NCI-H2107 treated with DMSO at 0.1 percent for 48 hours (cell line): Measurements from ENCODE around the gene LRRC28.

Source experiments
- DNase-seq: peaks from one replicate; lab custom pipeline; 2025; ENCODE audit not compliant: unreplicated experiment; lab: John Stamatoyannopoulos, UW

Gene LRRC28

GRCh38 chr15:99341786-99342185, 90.5 kb downstream of the LRRC28 start:
- no peak for DNase-seq

- no peak for DNase-seq
Measured at GRCh38 chr15:99343208-99343607, 91.9 kb downstream of the LRRC28 start.

GRCh38 chr15:99343881-99344551, 92.7 kb downstream of the LRRC28 start:
- no peak for DNase-seq

GRCh38 chr15:99344639-99345038, 93.4 kb downstream of the LRRC28 start:
- no peak for DNase-seq

- DNase-seq, result no peak
Measured at GRCh38 chr15:99345242-99345641, 94.0 kb downstream of the LRRC28 start.

- DNase-seq, result no peak
Measured at GRCh38 chr15:99345832-99346462, 94.7 kb downstream of the LRRC28 start.

- DNase-seq, result no peak
Measured at GRCh38 chr15:99347574-99347973, 96.3 kb downstream of the LRRC28 start.

GRCh38 chr15:99348412-99348811, 97.1 kb downstream of the LRRC28 start:
- no peak for DNase-seq

- no peak for DNase-seq
Measured at GRCh38 chr15:99350408-99350807, 99.1 kb downstream of the LRRC28 start.

- no peak for DNase-seq
Measured at GRCh38 chr15:99359769-99360168, 108.5 kb downstream of the LRRC28 start.

GRCh38 chr15:99361545-99362185, 110.4 kb downstream of the LRRC28 start:
- DNase-seq, result no peak

- DNase-seq, result no peak
Measured at GRCh38 chr15:99365242-99365641, 114.0 kb downstream of the LRRC28 start.

GRCh38 chr15:99366013-99366412, 114.7 kb downstream of the LRRC28 start:
- no peak for DNase-seq

GRCh38 chr15:99368743-99369142, 117.5 kb downstream of the LRRC28 start:
- DNase-seq, result no peak

- no peak for DNase-seq
Measured at GRCh38 chr15:99369196-99369595, 117.9 kb downstream of the LRRC28 start.

GRCh38 chr15:99371180-99372103, 120.2 kb downstream of the LRRC28 start:
- no peak for DNase-seq

GRCh38 chr15:99385005-99385669, 133.9 kb downstream of the LRRC28 start:
- DNase-seq, result no peak

GRCh38 chr15:99385865-99386264, 134.6 kb downstream of the LRRC28 start:
- DNase-seq, result no peak

- no peak for DNase-seq
Measured at GRCh38 chr15:99386391-99386790, 135.1 kb downstream of the LRRC28 start.

GRCh38 chr15:99387421-99388168, 136.3 kb downstream of the LRRC28 start:
- no peak for DNase-seq
